ENCODE data around the gene RAB43.

DNA sequence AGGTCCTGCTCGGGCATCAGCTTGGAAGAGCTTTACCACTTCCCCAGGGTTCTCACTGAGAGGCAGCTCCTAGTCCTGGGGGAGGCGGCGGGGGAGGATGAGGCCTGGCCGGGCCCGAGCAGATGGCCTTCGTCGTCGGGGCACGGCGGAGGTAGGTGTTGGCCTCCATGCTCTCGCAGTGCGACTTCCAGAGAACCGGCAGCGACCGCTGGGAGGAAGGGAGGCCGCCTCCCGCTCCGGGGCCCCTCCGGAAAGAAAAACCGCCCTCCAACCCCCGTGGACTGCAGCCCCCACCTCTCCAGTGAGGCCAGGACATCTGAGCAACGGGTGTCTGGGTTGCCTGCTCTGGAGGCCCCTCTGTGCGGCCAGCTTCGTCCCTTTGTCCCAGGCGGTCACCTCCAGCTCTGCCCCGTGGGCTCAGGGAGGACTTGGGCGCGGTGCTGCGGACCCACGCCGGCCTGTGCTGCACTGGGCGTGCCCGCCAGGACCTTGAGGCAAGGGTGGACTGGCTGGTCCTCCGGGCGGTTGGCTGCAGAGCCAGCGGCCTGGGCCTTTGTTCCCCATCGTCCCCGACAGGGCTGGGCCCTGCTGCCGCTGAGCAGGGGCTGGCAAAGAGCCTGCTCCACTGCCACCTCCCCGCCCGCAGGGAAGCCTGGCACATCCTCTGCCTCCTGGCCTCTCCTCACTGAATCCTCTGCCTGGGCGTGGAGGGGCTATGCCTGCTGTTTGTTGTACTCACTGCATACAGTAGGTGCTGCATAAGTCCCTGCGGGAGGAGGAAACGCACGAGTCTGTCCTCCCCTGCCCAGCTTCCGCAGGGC is 74.7 kb downstream of the RAB43 start:
- no peak for TF ChIP-seq EZH2 (IDR thresholded peaks at IDR 0.05; ENCODE audit: low read length, unreplicated experiment)
- TF ChIP-seq, protein P1, sequence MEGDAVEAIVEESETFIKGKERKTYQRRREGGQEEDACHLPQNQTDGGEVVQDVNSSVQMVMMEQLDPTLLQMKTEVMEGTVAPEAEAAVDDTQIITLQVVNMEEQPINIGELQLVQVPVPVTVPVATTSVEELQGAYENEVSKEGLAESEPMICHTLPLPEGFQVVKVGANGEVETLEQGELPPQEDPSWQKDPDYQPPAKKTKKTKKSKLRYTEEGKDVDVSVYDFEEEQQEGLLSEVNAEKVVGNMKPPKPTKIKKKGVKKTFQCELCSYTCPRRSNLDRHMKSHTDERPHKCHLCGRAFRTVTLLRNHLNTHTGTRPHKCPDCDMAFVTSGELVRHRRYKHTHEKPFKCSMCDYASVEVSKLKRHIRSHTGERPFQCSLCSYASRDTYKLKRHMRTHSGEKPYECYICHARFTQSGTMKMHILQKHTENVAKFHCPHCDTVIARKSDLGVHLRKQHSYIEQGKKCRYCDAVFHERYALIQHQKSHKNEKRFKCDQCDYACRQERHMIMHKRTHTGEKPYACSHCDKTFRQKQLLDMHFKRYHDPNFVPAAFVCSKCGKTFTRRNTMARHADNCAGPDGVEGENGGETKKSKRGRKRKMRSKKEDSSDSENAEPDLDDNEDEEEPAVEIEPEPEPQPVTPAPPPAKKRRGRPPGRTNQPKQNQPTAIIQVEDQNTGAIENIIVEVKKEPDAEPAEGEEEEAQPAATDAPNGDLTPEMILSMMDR (conservative IDR thresholded peaks at IDR 0.05; ENCODE audit: low read depth, low read length) = no peak

Measured in PC-3 (cell line).